NCI-H1930 (cell line): Measurements from ENCODE around the gene CDH13.

ENCODE experiments used
- DNase-seq, 2 experiments: peaks; one replicate each; lab custom pipeline; 2025; lab: John Stamatoyannopoulos, UW

CDH13 gene

DNA sequence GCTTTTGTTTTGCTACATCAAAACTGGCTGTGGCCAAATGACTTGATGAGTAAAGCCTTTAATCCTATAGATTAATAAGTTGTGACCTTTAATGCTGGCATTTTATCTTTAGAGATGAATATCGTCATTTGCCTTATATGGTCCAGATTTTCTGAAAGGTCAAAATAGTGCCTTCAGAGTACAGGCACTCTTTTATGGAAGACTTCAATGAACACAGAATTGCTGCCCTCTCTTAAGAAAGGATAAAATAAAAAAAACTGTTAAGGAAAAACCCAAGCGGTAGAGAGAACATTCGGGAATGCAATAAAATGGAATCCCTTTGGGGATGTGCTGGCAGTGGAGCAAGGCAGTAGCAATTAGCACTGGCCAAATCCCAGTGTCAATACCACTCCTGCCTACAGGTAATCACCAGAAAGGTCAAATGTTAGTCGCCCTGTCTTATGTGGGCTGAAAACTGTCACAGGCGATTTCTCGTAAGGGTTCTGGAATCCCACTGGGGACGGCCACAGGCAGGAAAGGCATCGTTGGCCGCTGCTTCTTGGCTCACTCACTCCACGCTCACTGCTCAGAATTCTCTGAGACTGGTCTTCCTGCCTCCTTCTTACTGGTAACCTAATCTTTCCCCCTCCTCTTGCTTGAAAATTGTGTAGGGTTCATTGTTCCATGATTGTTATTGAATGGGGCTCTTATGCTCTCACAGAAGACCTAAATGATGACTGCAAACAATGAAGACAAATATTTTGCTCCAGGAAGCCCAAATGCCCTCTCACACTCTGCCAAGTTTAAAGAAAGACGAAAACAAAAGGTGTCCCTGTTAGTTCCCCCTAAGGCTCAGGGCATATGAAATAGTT lies 1135.6 kb downstream of the CDH13 start:
- no peak for DNase-seq

GRCh38 chr16:83762992-83763358 lies 1136.2 kb downstream of the CDH13 start:
- no peak for DNase-seq

GRCh38 chr16:83768986-83769385 lies 1142.2 kb downstream of the CDH13 start:
- DNase-seq, result no peak

DNA sequence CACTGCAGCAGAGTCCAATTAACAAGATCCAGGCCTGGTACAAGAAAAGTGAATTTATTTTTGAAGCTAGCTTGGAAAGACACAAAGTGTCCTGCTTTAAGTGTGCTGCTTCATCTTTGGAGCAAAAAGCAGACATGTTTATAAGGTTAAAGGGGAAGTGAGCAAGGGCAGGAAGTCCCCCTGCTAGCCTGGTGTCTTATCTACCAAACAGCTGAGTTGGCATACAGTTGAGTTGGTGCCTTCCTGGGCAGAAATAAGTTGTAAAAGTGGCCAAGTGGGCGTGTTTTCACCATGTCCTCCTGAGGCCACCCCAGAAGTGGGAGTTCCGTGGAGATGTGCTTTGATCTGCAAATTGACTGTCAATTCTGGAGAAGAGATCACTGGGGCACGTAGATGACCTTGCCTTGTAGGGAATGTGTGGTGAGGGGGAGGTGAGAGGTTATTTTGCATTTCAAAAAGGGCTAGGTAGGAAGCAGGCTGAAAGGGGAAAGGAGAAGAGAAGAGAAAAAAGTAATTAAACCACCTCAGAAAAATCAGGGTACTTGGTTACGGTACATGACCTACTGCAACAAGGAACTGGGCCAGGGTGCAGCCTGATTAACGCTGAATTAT lies 1142.7 kb downstream of the CDH13 start:
- DNase-seq, result no peak

GRCh38 chr16:83771306-83771942 lies 1144.7 kb downstream of the CDH13 start:
- DNase-seq, result no peak

DNA sequence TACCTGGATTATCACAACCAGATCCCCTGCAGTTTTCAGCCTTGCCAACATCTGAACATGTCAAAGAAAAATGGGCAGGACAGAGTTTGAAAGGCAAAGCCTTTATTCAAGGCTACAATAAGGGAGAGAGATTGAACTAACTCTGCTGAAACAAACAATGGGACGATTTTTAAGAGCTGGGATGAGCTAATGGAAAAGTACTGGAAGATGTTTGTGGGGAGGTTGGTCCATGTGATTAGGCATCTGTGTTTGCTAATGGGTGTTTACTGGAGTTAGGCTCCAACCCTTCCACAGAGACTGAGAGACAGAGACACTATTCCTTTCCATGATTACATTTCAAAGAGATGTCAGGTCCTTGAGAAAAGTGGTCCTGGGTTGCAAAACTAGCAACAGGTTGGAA lies 1146.0 kb downstream of the CDH13 start:
- no peak for DNase-seq

DNA sequence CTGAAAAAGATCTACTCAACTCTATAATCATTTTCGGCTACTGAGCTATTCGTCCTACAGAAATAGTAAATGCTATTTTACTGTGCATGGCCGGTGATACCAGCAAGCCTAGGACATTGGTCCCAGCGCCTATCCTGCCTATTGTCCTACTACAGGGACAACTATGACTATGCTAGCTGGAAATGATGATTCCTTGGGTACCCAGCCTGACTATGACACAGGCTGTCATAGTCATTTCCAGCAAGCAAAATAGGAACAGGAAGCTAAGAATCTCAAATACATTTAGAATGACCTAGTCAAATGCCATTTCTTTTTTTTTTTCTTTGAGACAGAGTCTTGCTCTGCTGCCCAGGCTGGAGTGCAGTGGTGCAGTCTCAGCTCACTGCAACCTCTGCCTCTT lies 1147.3 kb downstream of the CDH13 start:
- no peak for DNase-seq

DNA sequence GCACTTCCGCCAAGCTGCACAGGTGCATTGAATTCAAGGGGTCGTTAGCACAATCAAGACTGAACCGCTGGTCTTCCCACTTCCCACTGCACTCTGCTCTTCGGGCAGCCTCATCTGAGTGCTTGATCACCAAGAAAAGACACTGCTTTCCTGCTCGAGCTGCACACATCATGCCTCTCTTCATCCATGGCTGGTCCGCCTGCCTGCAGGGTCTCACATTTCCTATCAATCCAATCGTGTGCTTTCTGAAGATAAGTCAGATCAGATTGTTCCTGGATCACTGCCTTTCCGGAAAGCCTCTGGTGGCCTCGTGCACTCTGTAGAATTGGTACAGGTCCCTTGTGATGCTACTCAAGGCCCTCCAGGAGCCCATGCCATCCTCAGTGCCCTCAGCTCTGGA lies 1150.2 kb downstream of the CDH13 start:
- no peak for DNase-seq

DNA sequence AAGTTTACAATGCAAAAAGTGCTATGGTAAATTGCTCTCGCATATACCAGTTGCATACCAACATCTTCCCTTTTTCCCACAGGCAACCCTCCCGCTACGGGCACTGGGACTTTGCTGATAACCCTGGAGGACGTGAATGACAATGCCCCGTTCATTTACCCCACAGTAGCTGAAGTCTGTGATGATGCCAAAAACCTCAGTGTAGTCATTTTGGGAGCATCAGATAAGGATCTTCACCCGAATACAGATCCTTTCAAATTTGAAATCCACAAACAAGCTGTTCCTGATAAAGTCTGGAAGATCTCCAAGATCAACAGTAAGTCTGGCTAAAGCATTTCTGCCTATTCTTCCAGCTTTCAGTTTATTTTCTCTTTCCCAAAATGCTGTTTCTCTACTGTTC lies 1153.1 kb downstream of the CDH13 start:
- no peak for DNase-seq

DNA sequence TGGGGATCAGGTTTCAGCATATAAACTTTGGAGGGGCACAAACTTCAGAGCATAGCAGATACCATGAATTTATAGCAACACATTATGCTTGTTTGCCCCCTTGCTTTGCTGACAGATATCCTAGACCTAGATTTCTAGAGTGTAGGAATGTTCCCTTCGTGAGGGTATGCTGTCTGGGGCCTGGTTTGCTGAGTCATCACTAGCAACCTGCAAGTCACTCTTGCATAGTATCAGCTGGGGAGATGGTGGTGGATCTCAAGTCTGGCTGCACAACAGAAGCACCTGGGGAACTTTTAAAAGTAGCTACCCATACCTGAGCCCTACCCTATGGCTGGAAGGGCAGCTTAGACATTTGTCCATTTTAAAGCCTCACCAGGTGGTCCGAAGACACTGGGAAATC lies 1158.7 kb downstream of the CDH13 start:
- no peak for DNase-seq

DNA sequence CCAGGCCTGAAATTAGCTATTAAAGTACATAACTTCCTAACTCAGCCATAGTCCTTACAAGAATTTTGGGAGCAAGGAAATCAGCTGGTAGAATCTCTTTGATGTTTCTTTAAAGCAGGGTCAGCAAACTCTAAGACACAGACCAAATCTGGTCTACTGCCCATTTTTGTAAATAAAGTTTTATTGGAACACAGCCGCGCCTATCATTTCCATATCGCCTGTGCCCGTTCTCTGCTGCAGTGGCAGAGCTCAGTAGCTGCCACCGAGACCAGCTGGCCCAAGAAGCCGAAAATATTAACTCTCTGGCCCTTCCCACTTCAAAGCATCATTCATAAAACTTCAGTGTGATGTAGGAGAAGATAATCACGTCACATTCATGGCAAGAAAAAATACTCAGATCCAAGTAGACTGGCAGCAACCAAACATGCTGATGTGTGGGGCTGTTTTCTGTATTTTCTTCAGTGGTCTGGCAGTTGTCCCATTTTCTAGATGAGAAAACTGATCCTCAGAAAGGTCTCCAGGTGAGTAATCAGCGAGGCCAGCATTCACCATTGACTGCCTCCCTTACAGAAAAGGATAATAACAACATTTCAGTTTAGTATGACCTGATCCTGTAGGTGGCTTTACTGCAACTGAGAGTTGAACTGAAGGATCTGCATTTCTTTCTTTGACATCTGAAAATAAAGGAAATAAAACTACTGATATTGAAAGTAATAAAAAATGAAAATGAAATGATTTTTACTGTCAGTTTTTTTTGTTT lies 1163.1 kb downstream of the CDH13 start:
- DNase-seq, result no peak

DNA sequence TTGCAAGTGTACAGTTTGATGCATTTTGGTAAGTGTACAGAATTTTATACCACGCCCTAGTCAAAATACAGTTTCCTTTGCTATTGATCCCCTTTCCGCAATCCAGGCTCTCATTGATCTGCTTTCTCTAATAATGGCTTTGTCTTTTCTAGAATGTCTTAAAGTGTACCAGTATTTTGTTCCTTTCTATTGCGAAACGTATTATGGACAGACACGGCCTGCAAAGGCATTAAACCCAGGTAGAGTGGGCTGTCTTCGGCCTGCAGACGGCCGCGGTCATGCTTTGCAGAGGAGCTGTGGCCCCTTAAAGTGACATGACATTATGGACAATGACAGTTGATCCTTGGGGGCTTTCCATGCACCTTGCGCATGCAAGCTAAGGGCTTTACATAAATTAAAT lies 1165.1 kb downstream of the CDH13 start:
- DNase-seq, result no peak

DNA sequence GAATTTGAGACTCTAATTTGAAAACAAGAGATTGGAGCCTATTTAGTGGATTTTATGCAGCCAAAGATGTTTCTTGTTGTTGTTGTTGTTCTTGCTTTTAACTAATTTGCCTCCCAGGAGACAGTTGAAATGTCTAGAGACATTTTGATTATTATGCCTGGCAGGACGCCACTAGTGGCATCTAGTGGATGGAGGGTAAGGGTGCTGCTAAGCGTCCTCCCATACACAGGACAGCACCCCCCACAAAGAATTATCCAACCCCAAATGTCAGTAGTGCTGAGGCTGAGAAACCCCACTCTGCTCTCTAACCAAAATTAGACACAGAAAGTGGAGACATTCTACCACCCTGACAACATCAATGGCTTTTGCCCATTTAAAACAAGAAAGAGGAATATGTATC lies 1165.6 kb downstream of the CDH13 start:
- no peak for DNase-seq

- DNase-seq, result no peak
Measured at GRCh38 chr16:83793179-83793578, 1166.4 kb downstream of the CDH13 start.

DNA sequence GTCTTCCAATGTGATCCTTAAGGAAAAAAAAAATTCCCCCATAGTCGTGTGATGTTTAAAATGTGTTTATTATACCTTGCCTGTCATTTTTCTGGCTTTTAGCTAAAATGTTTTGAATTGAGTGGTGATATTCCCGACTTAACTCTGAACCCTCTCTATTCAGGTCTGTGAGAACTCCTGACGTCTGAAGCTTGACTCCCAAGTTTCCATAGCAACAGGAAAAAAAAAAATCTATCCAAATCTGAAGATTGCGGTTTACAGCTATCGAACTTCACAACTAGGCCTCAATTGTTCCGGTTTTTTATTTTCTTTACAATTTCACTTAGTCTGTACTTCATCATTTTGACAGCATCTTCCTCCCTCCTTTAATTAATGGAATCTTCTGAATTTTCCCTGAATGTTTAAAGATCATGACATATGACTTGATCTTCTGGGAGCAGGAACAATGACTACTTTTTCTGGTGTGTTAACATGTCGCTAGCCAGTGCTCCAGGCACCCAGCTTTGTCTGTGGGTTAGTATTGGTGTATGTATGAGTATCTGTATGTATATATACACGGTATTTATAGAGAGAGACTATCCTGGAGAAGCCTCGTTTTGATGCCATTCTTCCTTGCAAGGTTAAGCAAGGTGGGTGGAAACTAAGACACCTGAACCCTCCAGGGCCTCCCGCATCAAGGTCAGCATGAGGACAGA lies 1168.2 kb downstream of the CDH13 start:
- no peak for DNase-seq

DNA sequence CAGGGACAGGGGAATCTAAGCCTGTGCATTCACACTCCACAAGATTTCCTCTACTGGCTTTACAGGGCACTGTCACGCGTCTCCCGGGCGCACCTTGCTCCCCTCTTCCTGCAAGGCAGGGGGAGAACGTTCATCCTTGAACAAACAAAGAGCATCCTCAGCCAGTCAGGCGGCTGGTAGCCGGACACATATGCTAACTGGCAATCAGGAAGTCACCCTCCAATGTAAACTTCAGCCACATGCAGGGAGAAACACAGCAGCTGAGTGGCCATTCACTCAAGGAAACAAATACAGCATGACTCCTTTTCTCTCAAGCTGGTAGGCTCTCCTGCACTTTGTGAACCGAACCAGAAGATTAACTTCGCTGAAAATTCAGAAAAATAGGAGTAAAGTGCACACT lies 1170.2 kb downstream of the CDH13 start:
- no peak for DNase-seq

DNA sequence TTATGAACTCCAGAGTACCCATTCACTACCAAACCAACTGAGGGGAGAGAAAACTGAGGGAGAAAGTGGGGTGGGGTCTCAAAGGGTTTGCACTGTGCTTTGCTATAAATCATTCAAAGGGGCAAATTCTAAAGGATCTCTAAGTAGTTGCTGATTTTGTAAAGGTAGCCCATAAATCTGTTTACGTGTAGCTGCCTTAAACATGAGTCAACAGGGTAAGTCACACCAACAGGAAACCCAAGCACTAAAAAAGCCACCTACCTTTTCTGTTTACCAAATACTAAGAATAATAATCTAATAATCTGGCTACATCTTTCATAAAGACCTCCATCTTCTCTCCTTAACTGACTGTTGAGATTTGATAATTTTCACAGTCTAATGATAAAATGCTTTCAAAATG lies 1172.6 kb downstream of the CDH13 start:
- DNase-seq, result no peak

- DNase-seq, result no peak
Measured at GRCh38 chr16:83802135-83802534, 1175.4 kb downstream of the CDH13 start.

DNA sequence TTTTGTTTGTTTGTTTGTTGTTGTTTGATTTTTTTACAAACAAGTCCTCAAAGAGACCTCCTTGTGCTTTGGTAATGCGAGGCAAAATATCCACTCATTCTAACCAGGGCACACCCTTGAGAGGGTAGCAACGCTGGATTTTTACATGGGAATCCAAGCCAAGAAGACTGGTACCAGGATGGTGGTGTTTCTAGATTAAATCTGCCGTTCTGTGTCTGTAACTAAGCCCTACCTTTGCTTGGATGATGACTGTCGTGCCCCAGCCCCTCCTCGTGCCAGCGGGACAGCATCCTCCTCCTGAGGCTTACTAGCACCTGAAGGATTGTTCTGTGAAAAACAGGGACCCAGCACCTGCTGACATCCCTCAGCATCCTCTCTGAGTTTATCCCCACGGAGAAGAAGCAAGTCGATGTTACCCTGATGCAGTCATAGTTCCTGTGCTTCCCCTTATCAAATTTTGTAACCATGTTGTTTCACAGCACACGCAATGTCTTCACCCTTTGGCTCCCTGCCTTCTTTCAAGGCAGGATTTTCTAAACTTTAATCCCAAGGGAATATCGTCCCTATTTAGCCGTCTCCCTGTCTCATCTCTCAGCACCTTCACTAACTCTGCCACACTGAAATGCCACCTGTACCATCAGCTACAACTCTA lies 1175.9 kb downstream of the CDH13 start:
- no peak for DNase-seq

DNA sequence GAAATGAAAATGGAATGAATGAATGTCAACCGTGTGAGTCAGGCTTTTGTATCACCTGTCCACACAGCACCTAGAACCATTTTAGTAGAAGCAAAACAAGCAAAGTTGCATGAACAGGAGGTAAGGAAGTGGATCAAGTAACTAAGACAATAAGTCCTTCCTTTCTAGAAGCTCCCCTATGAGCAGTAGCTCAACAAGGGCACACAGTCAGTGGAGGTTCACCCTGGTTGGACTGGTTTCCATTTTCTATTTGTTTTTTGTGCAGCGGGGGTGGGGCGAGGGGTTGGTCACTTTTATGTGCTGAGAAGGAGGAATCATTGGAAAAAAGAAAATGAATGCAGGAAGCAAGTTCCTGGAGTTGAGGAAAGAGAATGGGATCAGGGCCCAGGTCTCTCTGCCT lies 1177.0 kb downstream of the CDH13 start:
- DNase-seq, result no peak

- no peak for DNase-seq
Measured at GRCh38 chr16:83804366-83804765, 1177.6 kb downstream of the CDH13 start.
